PC-9 (cell line): ENCODE data around the gene RELB. TPM values are rescaled to one million over a fixed set of nuclear protein-coding genes. Genes with fewer than 3 reads are reported as not detected.

Experiments used
- BruUV-seq: library from RNA; stranded (reverse); fragments of 400-500 nt; replicated peaks from 2 replicates; lab custom pipeline; 2021; lab: Mats Ljungman, UMichigan
- CTCF ChIA-PET: fragments of 300-600 bp; sonication (Branson Sonifier 250); formaldehyde crosslinking; loops from one replicate; lab custom pipeline; 2022; ENCODE audit warnings: antibody characterized with exemption; lab: Charles Lee
- POLR2A ChIA-PET: fragments of 300-600 bp; sonication (Branson Sonifier 250); formaldehyde crosslinking; loops from one replicate; lab custom pipeline; 2022; ENCODE audit warnings: antibody characterized with exemption; ENCODE audit not compliant: unreplicated experiment; lab: Charles Lee
- DNase-seq, 2 experiments: peaks; one replicate each; pipeline versions ENCODE4 v3.0.0 to v3.0.0-alpha.2; 2015 to 2022; ENCODE audit warnings: mixed read lengths in 1 of 2
- H2AFZ ChIP-seq: fragments of 200-600 bp; sonication (generic); 2 replicates; pipeline ENCODE4 v1.8.1; 2017; ENCODE audit warnings: antibody characterized with exemption
- H3F3A ChIP-seq: fragments of 200-600 bp; sonication (generic); 2 replicates; pipeline ENCODE4 v1.8.1; 2017; ENCODE audit warnings: antibody characterized with exemption, mild to moderate bottlenecking, low read depth; ENCODE audit not compliant: insufficient read depth
- H3K27ac ChIP-seq: fragments of 200-600 bp; sonication (generic); 2 replicates; pipeline ENCODE4 v1.6.1; 2016; ENCODE audit warnings: mixed run types
- H3K27me3 ChIP-seq: fragments of 200-600 bp; sonication (generic); 2 replicates; pipeline ENCODE4 v1.6.1; 2016; ENCODE audit warnings: low read depth, mixed run types; ENCODE audit not compliant: insufficient read depth
- H3K36me3 ChIP-seq: fragments of 200-600 bp; sonication (generic); 2 replicates; pipeline ENCODE4 v1.6.1; 2016; ENCODE audit warnings: low read depth, mixed run types
- H3K4me1 ChIP-seq: fragments of 200-600 bp; sonication (generic); replicated peaks from 2 replicates; pipeline ENCODE4 v1.6.1; 2016; ENCODE audit warnings: mixed run types; ENCODE audit not compliant: insufficient read depth
- H3K4me2 ChIP-seq: fragments of 200-600 bp; sonication (generic); 2 replicates; pipeline ENCODE4 v1.6.1; 2017; ENCODE audit warnings: mixed run types
- H3K4me3 ChIP-seq: fragments of 200-600 bp; sonication (generic); 2 replicates; pipeline ENCODE4 v1.6.1; 2016; ENCODE audit warnings: mixed run types
- H3K79me2 ChIP-seq: fragments of 200-600 bp; sonication (generic); 2 replicates; pipeline ENCODE4 v1.6.1; 2017; ENCODE audit warnings: low read depth, mixed run types
- H3K9me2 ChIP-seq: fragments of 200-600 bp; sonication (generic); 2 replicates; pipeline ENCODE4 v1.8.1; 2017; ENCODE audit warnings: mild to moderate bottlenecking; ENCODE audit not compliant: insufficient read depth
- H3K9me3 ChIP-seq: fragments of 200-600 bp; sonication (generic); 2 replicates; pipeline ENCODE4 v1.8.1; 2016; ENCODE audit warnings: low read depth; ENCODE audit not compliant: insufficient read depth
- H4K20me1 ChIP-seq: fragments of 200-600 bp; sonication (generic); 2 replicates; pipeline ENCODE4 v1.8.1; 2017; ENCODE audit not compliant: insufficient read depth
- CTCF ChIP-seq: fragments of 200-600 bp; sonication (generic); conservative IDR thresholded peaks from 2 replicates; pipeline ENCODE4 v1.6.1; 2017; ENCODE audit warnings: mixed run types, antibody characterized with exemption, mild to moderate bottlenecking, moderate library complexity
- EZH2 ChIP-seq: fragments of 200-600 bp; sonication (generic); IDR thresholded peaks from 2 replicates; pipeline ENCODE4 v1.8.0; 2017; ENCODE audit warnings: antibody characterized with exemption, low read depth
- intact Hi-C: fragments of 100-400 bp; cut with micrococcal nuclease; formaldehyde crosslinking; loops from one replicate; pipeline ENCODE4 v1.10.0; 2022; ENCODE audit not compliant: unreplicated experiment
- total RNA-seq: library from RNA; stranded (reverse); gene quantifications from 2 replicates; pipeline ENCODE4 v1.2.3, GENCODE V29; 2021

Gene RELB
- total RNA-seq, 1 experiment from 2014 or later: 5.8 TPM

DNA sequence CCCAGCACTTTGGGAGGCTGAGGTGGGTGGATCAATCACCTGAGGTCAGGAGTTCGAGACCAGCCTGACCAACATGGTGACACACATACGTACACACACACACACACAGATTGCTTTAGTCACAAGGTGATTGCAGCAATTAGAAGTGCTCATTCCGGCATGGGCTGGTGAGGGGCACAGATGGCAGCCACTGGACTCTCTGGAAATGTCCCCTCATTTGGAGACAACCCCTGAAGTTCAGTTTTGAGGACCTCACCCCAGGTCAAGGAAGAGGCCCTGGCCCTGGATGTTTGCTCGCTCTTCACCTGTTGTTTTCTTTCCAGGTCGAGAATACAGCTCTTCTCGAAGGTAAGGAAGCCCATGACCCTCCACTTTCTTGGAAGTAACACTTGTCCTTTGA lies 69.0 kb downstream of the RELB start:
- Histone ChIP-seq H4K20me1 (peaks cover 34% of the 10 kb centered on the region), H3K9me2 (no peaks in the 10 kb centered on the region), H3K36me3 (peaks cover 5% of the 10 kb centered on the region; the same call in 1 of the 2 replicates), H3K27ac (no peak overlapping the region), H3K4me1 (0 out of 2 replicates have a peak, but pooled peaks cover 4% of the 10 kb centered on the region), H2AFZ (no peak overlapping the region), H3F3A (peaks cover 34% of the 10 kb centered on the region; the same call in 1 of the 2 replicates), H3K79me2 (no peaks in the 10 kb centered on the region), H3K4me3 (no peak overlapping the region), H3K27me3 (no peaks in the 10 kb centered on the region), H3K9me3 (no peaks in the 10 kb centered on the region), H3K4me2 (no peak overlapping the region)
- ChIA-PET POLR2A (no interaction called here), CTCF (no interaction called here)
- no peak for TF ChIP-seq EZH2
- no peak for TF ChIP-seq CTCF
- no peak for DNase-seq
- BruUV-seq: no TSS peak
- intact Hi-C loops: no loop called here

GRCh38 chr19:45070861-45071544 lies 69.7 kb downstream of the RELB start:
- H3K36me3 ChIP-seq: peaks cover 5% of the 10 kb centered on the region; the same call in 1 of the 2 replicates
- H3K9me3 ChIP-seq: no peaks in the 10 kb centered on the region
- H3K4me2 ChIP-seq: no peak overlapping the region
- CTCF ChIA-PET: no interaction called here
- H3K9me2 ChIP-seq: no peaks in the 10 kb centered on the region
- H3K4me3 ChIP-seq: no peak overlapping the region
- H3F3A ChIP-seq: peaks cover 40% of the 10 kb centered on the region; the same call in 1 of the 2 replicates
- no peak overlapping the region for H2AFZ ChIP-seq
- peaks cover 26% of the 10 kb centered on the region for H4K20me1 ChIP-seq
- H3K27me3 ChIP-seq: no peaks in the 10 kb centered on the region
- no peak overlapping the region for H3K27ac ChIP-seq
- POLR2A ChIA-PET: no interaction called here
- intact Hi-C loops: no loop called here
- no peak for TF ChIP-seq CTCF
- TF ChIP-seq EZH2: no peak
- peak in 1 of 2 experiments; percentile 59 for DNase-seq
- H3K4me1 ChIP-seq: 0 out of 2 replicates have a peak, but pooled peaks cover 5% of the 10 kb centered on the region
- no peaks in the 10 kb centered on the region for H3K79me2 ChIP-seq
- BruUV-seq: no TSS peak

- no peak overlapping the region for H2AFZ ChIP-seq
- H3K27ac ChIP-seq: no peak overlapping the region
- BruUV-seq: no TSS peak
- no peak for DNase-seq
- CTCF ChIA-PET: no interaction called here
- H4K20me1 ChIP-seq: peaks cover 21% of the 10 kb centered on the region
- intact Hi-C loops: no loop called here
- H3K4me2 ChIP-seq: no peak overlapping the region
- H3K9me2 ChIP-seq: no peaks in the 10 kb centered on the region
- no peaks in the 10 kb centered on the region for H3K27me3 ChIP-seq
- no peak for TF ChIP-seq EZH2
- TF ChIP-seq CTCF: no peak
- H3K36me3 ChIP-seq: peaks cover 5% of the 10 kb centered on the region; the same call in 1 of the 2 replicates
- no peaks in the 10 kb centered on the region for H3K9me3 ChIP-seq
- H3F3A ChIP-seq: peaks cover 39% of the 10 kb centered on the region
- no peak overlapping the region for H3K4me3 ChIP-seq
- no peaks in the 10 kb centered on the region for H3K79me2 ChIP-seq
- peaks cover 6% of the 10 kb centered on the region for H3K4me1 ChIP-seq
- POLR2A ChIA-PET: no interaction called here
Observed at GRCh38 chr19:45071545-45071938, 70.3 kb downstream of the RELB start.
